H1 (cell line): Measurements from ENCODE around the gene PRAMEF5. TPM values are rescaled to one million over a fixed set of nuclear protein-coding genes. Genes with fewer than 3 reads are reported as not detected.
"Not testable (repeated sequence)": the region's sequence is repeated elsewhere in the genome, so short reads cannot be mapped to it uniquely, and the experiment has no call there.

Experiments used
- CTCF ChIA-PET: fragments of 300-600 bp; sonication (Branson Sonifier 250); formaldehyde crosslinking; loops from one replicate; lab custom pipeline; 2021; ENCODE audit not compliant: partially characterized antibody; lab: Charles Lee
- POLR2A ChIA-PET: fragments of 300-600 bp; sonication (Branson Sonifier 250); formaldehyde crosslinking; loops from one replicate; lab custom pipeline; 2021; ENCODE audit warnings: inconsistent platforms; ENCODE audit not compliant: partially characterized antibody; lab: Charles Lee
- DNase-seq, 2 experiments: peaks; one replicate each; pipeline versions ENCODE4 v3.0.0 to v3.0.0-alpha.2; 2010 to 2022; ENCODE audit warnings: low spot score in 2 of 2, low read depth in 1 of 2, mixed read lengths in 1 of 2
- FAIRE-seq: peaks from 2 replicates; lab custom pipeline; 2011; peaks lifted over from hg19 to GRCh38; lab: Jason Lieb, UNC
- H2AFZ ChIP-seq: 2 replicates; pipeline ENCODE4 v1.8.1; 2012; ENCODE audit warnings: low read length, inconsistent platforms
- H2AK5ac ChIP-seq: 2 replicates; pipeline ENCODE4 v1.6.1; 2013; ENCODE audit warnings: low read depth, low read length
- H2BK120ac ChIP-seq: replicated peaks from 2 replicates; pipeline ENCODE3; 2013; ENCODE audit warnings: low read depth, low read length, inconsistent platforms
- H2BK12ac ChIP-seq: 2 replicates; pipeline ENCODE4 v1.6.1; 2013; ENCODE audit warnings: low read depth, low read length
- H2BK15ac ChIP-seq: 2 replicates; pipeline ENCODE4 v1.6.1; 2013; ENCODE audit warnings: low read length
- H2BK20ac ChIP-seq: 2 replicates; pipeline ENCODE4 v1.6.1; 2013; ENCODE audit warnings: low read length
- H2BK5ac ChIP-seq: 2 replicates; pipeline ENCODE4 v1.6.1; 2013; ENCODE audit warnings: low read depth, low read length
- H3K14ac ChIP-seq: 2 replicates; pipeline ENCODE4 v1.6.1; 2013; ENCODE audit warnings: inconsistent platforms; ENCODE audit not compliant: insufficient read length
- H3K18ac ChIP-seq: 2 replicates; pipeline ENCODE4 v1.6.1; 2013; ENCODE audit warnings: low read length; ENCODE audit errors: extremely low read depth
- H3K23ac ChIP-seq: 2 replicates; pipeline ENCODE4 v1.6.1; 2013; ENCODE audit warnings: inconsistent platforms; ENCODE audit not compliant: insufficient read length
- H3K23me2 ChIP-seq: 2 replicates; pipeline ENCODE4 v1.6.1; 2013; ENCODE audit warnings: low read depth, low read length
- H3K27ac ChIP-seq: 2 replicates; pipeline ENCODE4 v1.6.1; 2011; ENCODE audit warnings: low read depth, low read length, inconsistent platforms
- H3K27me3 ChIP-seq, 4 experiments: replicated peaks in 1 of 4; 1 replicate in 1 of 4; 2 replicates in 3 of 4; pipeline versions ENCODE4 v1.6.1 to v1.8.1; 2011 to 2013; ENCODE audit warnings: low read length in 3 of 4, mild to moderate bottlenecking in 3 of 4, inconsistent platforms in 2 of 4, mixed read lengths in 2 of 4, moderate library complexity in 1 of 4; ENCODE audit not compliant: control insufficient read depth in 3 of 4, insufficient read depth in 3 of 4; ENCODE audit errors: extremely low read depth in 1 of 4
- H3K36me3 ChIP-seq, 4 experiments: 2 replicates each; pipeline versions ENCODE4 v1.6.1 to v1.8.1; 2011 to 2013; ENCODE audit warnings: mild to moderate bottlenecking in 4 of 4, low read length in 3 of 4, moderate library complexity in 2 of 4, control low read depth in 1 of 4, inconsistent platforms in 1 of 4; ENCODE audit not compliant: insufficient read depth in 4 of 4, control insufficient read depth in 2 of 4
- H3K4ac ChIP-seq: replicated peaks from 2 replicates; pipeline ENCODE3; 2013; ENCODE audit warnings: low read length, low read depth, mixed read lengths, inconsistent platforms; ENCODE audit not compliant: insufficient read length
- H3K4me1 ChIP-seq, 4 experiments: replicated peaks in 1 of 4; 1 replicate in 1 of 4; 2 replicates in 3 of 4; pipeline versions ENCODE4 v1.6.1 to v1.8.1; 2011 to 2013; ENCODE audit warnings: low read length in 3 of 4, inconsistent platforms in 2 of 4, mixed read lengths in 1 of 4; ENCODE audit not compliant: insufficient read depth in 4 of 4, control insufficient read depth in 3 of 4
- H3K4me2 ChIP-seq, 2 experiments: 2 replicates each; pipeline versions ENCODE4 v1.6.1 to v1.8.1; 2011 to 2013; ENCODE audit warnings: low read depth in 2 of 2, low read length in 2 of 2, control low read depth in 1 of 2, inconsistent platforms in 1 of 2, mild to moderate bottlenecking in 1 of 2; ENCODE audit not compliant: insufficient read depth in 1 of 2
- H3K4me3 ChIP-seq, 4 experiments: fragments of 200-600, 300-600 bp in 1 of 4; sonication (generic), shearing (Covaris generic), sonication (Bioruptor Twin) in 1 of 4; 2 replicates each; pipeline versions ENCODE4 v1.5.1 to v1.8.1; 2011 to 2016; ENCODE audit warnings: low read length in 4 of 4, low read depth in 3 of 4, control low read depth in 2 of 4, inconsistent platforms in 2 of 4, mild to moderate bottlenecking in 2 of 4, mixed read lengths in 1 of 4, moderate library complexity in 1 of 4; ENCODE audit not compliant: insufficient read depth in 2 of 4; ENCODE audit errors: extremely low read depth in 1 of 4
- H3K56ac ChIP-seq: replicated peaks from 2 replicates; pipeline ENCODE3; 2013; ENCODE audit warnings: low read depth, mild to moderate bottlenecking, mixed read lengths, low read length, inconsistent platforms; ENCODE audit not compliant: insufficient read length
- H3K79me1 ChIP-seq: 2 replicates; pipeline ENCODE4 v1.6.1; 2013; ENCODE audit warnings: low read depth, low read length, control low read depth
- H3K79me2 ChIP-seq, 2 experiments: 2 replicates each; pipeline versions ENCODE4 v1.6.1 to v1.8.1; 2012 to 2013; ENCODE audit warnings: low read length in 2 of 2, mild to moderate bottlenecking in 2 of 2, inconsistent platforms in 1 of 2; ENCODE audit not compliant: insufficient read depth in 2 of 2, control insufficient read depth in 1 of 2
- H3K9ac ChIP-seq, 4 experiments: replicated peaks in 1 of 4; 1 replicate in 1 of 4; 2 replicates in 3 of 4; pipeline versions ENCODE4 v1.6.1 to v1.8.1; 2011 to 2013; ENCODE audit warnings: low read depth in 3 of 4, low read length in 3 of 4, control low read depth in 2 of 4, mild to moderate bottlenecking in 2 of 4, moderate library complexity in 2 of 4, inconsistent platforms in 1 of 4; ENCODE audit errors: extremely low read depth in 1 of 4
- H3K9me3 ChIP-seq, 2 experiments: 2 replicates each; pipeline versions ENCODE4 v1.6.1 to v1.8.1; 2012 to 2013; ENCODE audit warnings: mild to moderate bottlenecking in 2 of 2, moderate library complexity in 2 of 2, control low read depth in 1 of 2, inconsistent platforms in 1 of 2, low read depth in 1 of 2, low read length in 1 of 2, mixed read lengths in 1 of 2; ENCODE audit not compliant: insufficient read depth in 2 of 2
- H4K20me1 ChIP-seq, 2 experiments: replicated peaks in 1 of 2; 2 replicates each; pipeline versions ENCODE3 to v1.8.1; 2011 to 2013; ENCODE audit warnings: inconsistent platforms in 2 of 2, low read length in 2 of 2, mild to moderate bottlenecking in 1 of 2; ENCODE audit not compliant: insufficient read depth in 2 of 2, control insufficient read depth in 1 of 2
- H4K5ac ChIP-seq: 2 replicates; pipeline ENCODE4 v1.6.1; 2013; ENCODE audit warnings: low read length, low read depth, mixed read lengths, inconsistent platforms; ENCODE audit not compliant: insufficient read length
- H4K8ac ChIP-seq: 2 replicates; pipeline ENCODE4 v1.8.0; 2013; ENCODE audit warnings: mild to moderate bottlenecking, moderate library complexity, low read length, inconsistent platforms; ENCODE audit not compliant: insufficient read depth; ENCODE audit errors: extremely low read depth
- H4K91ac ChIP-seq: replicated peaks from 2 replicates; pipeline ENCODE3; 2013; ENCODE audit warnings: low read length, mixed read lengths, inconsistent platforms; ENCODE audit not compliant: insufficient read length
- WGBS, 2 experiments: shearing (Covaris generic) in 1 of 2; methylation state at CpG; one replicate each; pipeline versions ENCODE4 v1.1.6 to v1.1.7; 2013 to 2015; ENCODE audit warnings: low lambda C conversion rate in 2 of 2, mixed read lengths in 2 of 2, inconsistent platforms in 1 of 2, low coverage in 1 of 2, missing lambda C conversion rate in 1 of 2; ENCODE audit not compliant: insufficient replicate concordance in 2 of 2, insufficient coverage in 1 of 2, insufficient read length in 1 of 2; ENCODE audit errors: extremely low coverage in 1 of 2, missing lambda C conversion rate in 1 of 2; 5-methylcytosine and 5-hydroxymethylcytosine counted together
- polyA plus RNA-seq, 7 experiments: library from polyadenylated mRNA; depleted of rRNA in 3 of 7; stranded (reverse) in 5 of 7; unstranded in 2 of 7; fragments of >200 nt in 5 of 7; fragments of 200-250 nt in 2 of 7; gene quantifications; 1 replicate in 5 of 7; 2 replicates in 1 of 7; 4 replicates in 1 of 7; pipeline versions ENCODE4 v1.2.1 to v1.2.3, GENCODE V29; 2011 to 2013; ENCODE audit warnings: missing spikeins in 2 of 7, mixed read lengths in 2 of 7
- total RNA-seq: library from RNA; stranded (reverse); fragmentation: NEBNext Ultra II Directional; extraction: Animal tissue kit (Norgen Biotek cat#: 25700); gene quantifications from 2 replicates; pipeline ENCODE4 v1.2.1, GENCODE V29; 2021

The PRAMEF5 gene
- total and polyA plus RNA-seq, 2 of the 8 experiments (the other 6 are each of a cell fraction or from before 2014, with no cell fraction given), result not detected

DNA sequence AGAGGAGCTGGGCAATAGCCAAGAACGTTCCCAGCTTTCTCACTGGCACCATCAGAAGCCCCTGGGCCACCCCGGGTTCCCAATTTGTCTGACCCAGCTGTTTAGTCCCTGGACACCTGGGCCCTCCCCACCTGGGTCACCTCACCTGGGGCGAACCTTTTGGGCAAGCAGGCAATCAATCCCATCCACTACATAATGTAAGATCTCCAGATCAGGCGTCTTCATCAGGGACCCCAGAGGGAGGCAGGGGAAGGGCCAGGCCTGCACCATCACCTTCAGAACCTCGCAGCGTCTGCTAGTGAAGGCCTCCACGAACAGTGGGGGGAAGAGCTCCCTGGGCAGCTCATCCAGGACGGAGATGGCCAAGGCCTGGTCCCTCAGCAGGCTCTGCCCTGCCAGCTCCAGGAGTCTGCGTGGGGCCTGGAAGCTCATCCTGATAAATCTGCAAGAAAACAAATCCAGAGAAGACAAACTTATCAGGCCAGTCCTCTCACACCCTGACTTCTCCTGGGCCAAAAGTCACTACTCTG, 28.3 kb upstream of the PRAMEF5 start, which contains the start of gene PRAMEF18:
Gene PRAMEF18, minus strand, starts transcription at position 480 of the 530 bp plus-strand sequence. Its CDS starts 48 bp downstream, at position 432.
- H3K4me3 ChIP-seq, H3K27ac ChIP-seq, H3K14ac ChIP-seq, H3K9ac ChIP-seq, H4K5ac ChIP-seq, H3K79me1 ChIP-seq, H3K23me2 ChIP-seq, H2AK5ac ChIP-seq, H2BK12ac ChIP-seq, H4K8ac ChIP-seq, H3K79me2 ChIP-seq, H3K4me1 ChIP-seq, H2BK20ac ChIP-seq, H3K27me3 ChIP-seq, H2AFZ ChIP-seq, H3K23ac ChIP-seq, H3K4me2 ChIP-seq, H2BK120ac ChIP-seq, H3K18ac ChIP-seq, H4K91ac ChIP-seq, FAIRE-seq, H4K20me1 ChIP-seq, H3K4ac ChIP-seq, H2BK5ac ChIP-seq, CTCF ChIA-PET, H2BK15ac ChIP-seq, H3K36me3 ChIP-seq, POLR2A ChIA-PET, H3K56ac ChIP-seq: not testable (repeated sequence)
- 65% methylated on average over 8 of the region's 9 CpGs; no CpG with 5 or more reads in 1 of the 2 experiments for WGBS, 2 experiments
- peaks cover 36 to 56% of the 10 kb centered on the region in 2 experiments for H3K9me3 ChIP-seq
- DNase-seq, result peak in 1 of 2 experiments; percentile 17
